WERI-Rb-1 (cell line): Measurements from ENCODE around the gene LEF1.

Source experiments
- DNase-seq: peaks from one replicate; pipeline ENCODE4 v3.0.0-alpha.2; 2020
- H3K27ac ChIP-seq: fragments of 250-450 bp; sonication (Bioruptor Pico); 2 replicates; pipeline ENCODE4 v1.5.1; 2020; ENCODE audit warnings: mild to moderate bottlenecking, moderate library complexity
- H3K27me3 ChIP-seq: fragments of 250-450 bp; sonication (Bioruptor Pico); 2 replicates; pipeline ENCODE4 v1.5.1; 2021; ENCODE audit warnings: mild to moderate bottlenecking, low read depth, moderate library complexity; ENCODE audit not compliant: insufficient read depth, severe bottlenecking
- H3K36me3 ChIP-seq: fragments of 250-450 bp; sonication (Bioruptor Pico); 2 replicates; pipeline ENCODE4 v1.5.1; 2020; ENCODE audit warnings: mild to moderate bottlenecking, moderate library complexity
- H3K4me3 ChIP-seq: 2 replicates; pipeline ENCODE4 v1.5.1; 2011; ENCODE audit warnings: low read depth, mild to moderate bottlenecking, control low read depth, low read length
- H3K9me3 ChIP-seq: fragments of 250-450 bp; sonication (Bioruptor Pico); 2 replicates; pipeline ENCODE4 v1.5.1; 2021; ENCODE audit warnings: mild to moderate bottlenecking, moderate library complexity; ENCODE audit not compliant: severe bottlenecking
- TF ChIP-seq, protein P1 (sequence below): IDR thresholded peaks from 2 replicates; pipeline ENCODE4 v1.5.1; 2011; ENCODE audit warnings: low read depth, mild to moderate bottlenecking, control low read depth, inconsistent platforms, low read length

LEF1 gene

GRCh38 chr4:108155373-108155772 is 13.4 kb downstream of the LEF1 start:
- H3K9me3 ChIP-seq = no peaks in the 10 kb centered on the region
- TF ChIP-seq, protein P1, sequence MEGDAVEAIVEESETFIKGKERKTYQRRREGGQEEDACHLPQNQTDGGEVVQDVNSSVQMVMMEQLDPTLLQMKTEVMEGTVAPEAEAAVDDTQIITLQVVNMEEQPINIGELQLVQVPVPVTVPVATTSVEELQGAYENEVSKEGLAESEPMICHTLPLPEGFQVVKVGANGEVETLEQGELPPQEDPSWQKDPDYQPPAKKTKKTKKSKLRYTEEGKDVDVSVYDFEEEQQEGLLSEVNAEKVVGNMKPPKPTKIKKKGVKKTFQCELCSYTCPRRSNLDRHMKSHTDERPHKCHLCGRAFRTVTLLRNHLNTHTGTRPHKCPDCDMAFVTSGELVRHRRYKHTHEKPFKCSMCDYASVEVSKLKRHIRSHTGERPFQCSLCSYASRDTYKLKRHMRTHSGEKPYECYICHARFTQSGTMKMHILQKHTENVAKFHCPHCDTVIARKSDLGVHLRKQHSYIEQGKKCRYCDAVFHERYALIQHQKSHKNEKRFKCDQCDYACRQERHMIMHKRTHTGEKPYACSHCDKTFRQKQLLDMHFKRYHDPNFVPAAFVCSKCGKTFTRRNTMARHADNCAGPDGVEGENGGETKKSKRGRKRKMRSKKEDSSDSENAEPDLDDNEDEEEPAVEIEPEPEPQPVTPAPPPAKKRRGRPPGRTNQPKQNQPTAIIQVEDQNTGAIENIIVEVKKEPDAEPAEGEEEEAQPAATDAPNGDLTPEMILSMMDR = peak; percentile 22; the same call in 1 of the 2 replicates
- peaks cover 24% of the 10 kb centered on the region for H3K27me3 ChIP-seq
- no peaks in the 10 kb centered on the region for H3K36me3 ChIP-seq
- no peak overlapping the region for H3K27ac ChIP-seq
- no peak overlapping the region for H3K4me3 ChIP-seq
- no peak for DNase-seq

GRCh38 chr4:108152980-108153379 is 15.8 kb downstream of the LEF1 start:
- DNase-seq = no peak
- TF ChIP-seq, protein P1 = no peak
- Histone ChIP-seq H3K27ac (no peak overlapping the region), H3K27me3 (peaks cover 19% of the 10 kb centered on the region), H3K4me3 (no peak overlapping the region), H3K9me3 (no peaks in the 10 kb centered on the region), H3K36me3 (no peaks in the 10 kb centered on the region)

DNA sequence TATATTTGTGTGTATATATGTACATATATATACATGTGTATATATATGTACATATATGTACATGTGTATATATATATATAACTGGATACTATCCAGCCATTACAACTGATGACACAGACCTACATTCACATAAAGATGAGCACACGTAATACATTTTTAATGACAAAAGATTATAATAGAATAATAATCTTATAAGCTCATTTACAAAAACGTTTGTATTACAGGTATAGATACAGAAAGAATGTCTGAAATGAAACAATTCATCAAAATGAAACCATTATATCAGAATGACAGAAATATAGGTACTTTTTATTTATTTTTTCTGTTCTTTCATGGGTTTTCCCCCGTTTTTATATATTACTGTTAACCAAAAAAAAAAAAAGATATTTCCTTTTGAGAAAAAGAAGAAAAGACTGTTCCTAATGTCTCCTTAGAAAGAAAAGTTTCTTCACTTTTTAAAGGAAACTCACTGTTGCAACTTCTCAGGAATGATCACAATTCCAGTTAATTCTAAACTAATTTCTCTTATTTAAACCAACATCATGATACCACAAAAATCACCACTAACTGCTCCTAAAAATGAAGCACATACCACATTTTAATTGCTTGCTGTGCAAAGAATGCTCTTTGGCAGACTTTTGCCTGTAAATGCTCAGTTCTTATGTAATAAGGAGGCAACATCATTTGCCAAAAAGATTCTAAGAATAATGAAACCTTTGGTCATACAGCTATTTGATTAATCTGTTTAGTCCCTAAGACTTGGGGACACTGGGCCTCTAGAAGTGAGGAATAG is 18.9 kb downstream of the LEF1 start:
- Histone ChIP-seq H3K27me3 (peaks cover 7% of the 10 kb centered on the region), H3K4me3 (no peak overlapping the region), H3K36me3 (no peaks in the 10 kb centered on the region), H3K9me3 (no peaks in the 10 kb centered on the region), H3K27ac (no peak overlapping the region)
- no peak for DNase-seq
- TF ChIP-seq, protein P1 = no peak

DNA sequence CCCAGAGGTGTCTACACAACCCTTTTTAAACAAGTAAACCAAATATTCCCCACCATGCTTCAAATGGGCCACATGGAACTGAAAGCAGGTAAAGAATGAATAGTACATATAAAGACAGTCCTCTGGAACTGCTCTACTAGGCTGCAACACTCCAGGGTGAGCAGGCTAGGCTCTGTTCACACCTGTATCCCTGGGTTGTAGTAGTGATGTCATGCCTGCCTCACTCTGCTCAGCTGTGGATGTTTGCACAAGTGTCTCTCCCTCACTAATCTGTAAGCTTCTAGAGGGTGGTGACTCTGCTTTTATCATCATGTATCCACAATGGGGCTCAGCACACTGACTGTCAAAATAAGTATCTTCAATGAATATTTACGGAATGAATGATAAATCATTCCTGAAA is 20.4 kb downstream of the LEF1 start:
- H3K36me3 ChIP-seq = no peaks in the 10 kb centered on the region
- no peak overlapping the region for H3K27ac ChIP-seq
- H3K4me3 ChIP-seq = no peak overlapping the region

GRCh38 chr4:108146819-108147218 is 21.9 kb downstream of the LEF1 start:
- TF ChIP-seq, protein P1 = no peak
- Histone ChIP-seq H3K27ac (no peak overlapping the region), H3K27me3 (peaks cover 7% of the 10 kb centered on the region), H3K9me3 (no peaks in the 10 kb centered on the region), H3K36me3 (no peaks in the 10 kb centered on the region), H3K4me3 (no peak overlapping the region)
- no peak for DNase-seq

More for the DNA sequence above, 20.4 kb downstream of the LEF1 start:
- H3K27me3 ChIP-seq = peaks cover 9% of the 10 kb centered on the region
- H3K9me3 ChIP-seq = no peaks in the 10 kb centered on the region
- DNase-seq = no peak
- TF ChIP-seq, protein P1 = no peak

GRCh38 chr4:108146336-108146735 is 22.4 kb downstream of the LEF1 start:
- Histone ChIP-seq H3K27me3 (peaks cover 12% of the 10 kb centered on the region), H3K27ac (no peak overlapping the region), H3K36me3 (no peaks in the 10 kb centered on the region), H3K4me3 (no peak overlapping the region), H3K9me3 (no peaks in the 10 kb centered on the region)
- TF ChIP-seq, protein P1 = no peak
- no peak for DNase-seq
